IMR-90 (cell line): ENCODE results near the gene RAB36. TPM values are rescaled to one million over a fixed set of nuclear protein-coding genes. Genes with fewer than 3 reads are reported as not detected.

ENCODE experiments used
- MAZ ChIP-seq: IDR thresholded peaks from 2 replicates; pipeline ENCODE4 v1.6.1; 2012; ENCODE audit warnings: low read depth, mild to moderate bottlenecking, low read length, improper control_type of control experiment, moderate library complexity, borderline replicate concordance
- MXI1 ChIP-seq: IDR thresholded peaks from 2 replicates; pipeline ENCODE4 v1.6.1; 2012; ENCODE audit warnings: low read depth, mild to moderate bottlenecking, low read length, moderate library complexity, borderline replicate concordance
- SMC3 ChIP-seq: fragments of 150-350 bp; IDR thresholded peaks from 2 replicates; pipeline ENCODE4 v1.6.1; 2016; ENCODE audit warnings: low read depth, mild to moderate bottlenecking, antibody characterized with exemption, low read length, moderate library complexity
- polyA plus RNA-seq, 3 experiments: library from polyadenylated mRNA; depleted of rRNA; stranded (reverse); fragments of >200 nt; gene quantifications; 2 replicates each; pipeline ENCODE4 v1.2.3, GENCODE V29; 2012; ENCODE audit warnings: low replicate concordance in 1 of 3
- total RNA-seq: library from RNA; depleted of rRNA; stranded (reverse); fragments of >200 nt; gene quantifications from 2 replicates; pipeline ENCODE4 v1.2.3, GENCODE V29; 2012
- TF ChIP-seq, protein P1 (sequence below): conservative IDR thresholded peaks from 2 replicates; pipeline ENCODE4 v1.5.1; 2012; ENCODE audit warnings: mild to moderate bottlenecking, low read depth, low read length, improper control_type of control experiment

The RAB36 gene
- total and polyA plus RNA-seq, 2 of the 4 experiments (the other 2 are of a cell fraction): 3.6 to 4.0 TPM

DNA sequence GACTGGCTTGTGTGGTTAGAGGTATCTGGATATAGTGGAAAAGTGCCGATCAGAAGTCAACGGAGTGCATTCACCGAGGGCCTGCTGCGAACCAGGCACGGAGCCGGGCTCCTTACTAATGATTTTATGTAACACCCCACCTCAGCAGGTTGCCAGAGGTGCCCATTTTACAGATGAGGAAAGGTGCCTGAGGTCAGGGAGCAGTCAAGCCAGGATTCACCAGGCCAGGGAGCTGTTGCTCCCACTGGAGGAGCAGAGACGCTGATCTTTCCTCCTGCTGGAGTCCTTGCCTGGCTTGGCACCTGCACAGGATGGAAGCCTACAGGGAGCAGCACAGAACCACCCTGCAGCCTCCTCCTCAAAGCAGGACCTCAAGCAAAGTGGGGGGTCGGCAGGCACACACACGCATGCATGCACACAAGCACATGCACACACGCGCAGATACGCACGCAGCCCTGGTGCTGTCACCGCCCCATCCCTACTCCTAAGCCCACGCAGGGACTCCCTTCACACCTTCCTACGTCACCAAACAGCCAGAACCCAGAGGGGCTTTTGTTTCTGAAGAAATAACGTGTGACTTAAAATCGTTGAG is 19.7 kb upstream of the RAB36 start (continued):
- TF ChIP-seq, protein P1, sequence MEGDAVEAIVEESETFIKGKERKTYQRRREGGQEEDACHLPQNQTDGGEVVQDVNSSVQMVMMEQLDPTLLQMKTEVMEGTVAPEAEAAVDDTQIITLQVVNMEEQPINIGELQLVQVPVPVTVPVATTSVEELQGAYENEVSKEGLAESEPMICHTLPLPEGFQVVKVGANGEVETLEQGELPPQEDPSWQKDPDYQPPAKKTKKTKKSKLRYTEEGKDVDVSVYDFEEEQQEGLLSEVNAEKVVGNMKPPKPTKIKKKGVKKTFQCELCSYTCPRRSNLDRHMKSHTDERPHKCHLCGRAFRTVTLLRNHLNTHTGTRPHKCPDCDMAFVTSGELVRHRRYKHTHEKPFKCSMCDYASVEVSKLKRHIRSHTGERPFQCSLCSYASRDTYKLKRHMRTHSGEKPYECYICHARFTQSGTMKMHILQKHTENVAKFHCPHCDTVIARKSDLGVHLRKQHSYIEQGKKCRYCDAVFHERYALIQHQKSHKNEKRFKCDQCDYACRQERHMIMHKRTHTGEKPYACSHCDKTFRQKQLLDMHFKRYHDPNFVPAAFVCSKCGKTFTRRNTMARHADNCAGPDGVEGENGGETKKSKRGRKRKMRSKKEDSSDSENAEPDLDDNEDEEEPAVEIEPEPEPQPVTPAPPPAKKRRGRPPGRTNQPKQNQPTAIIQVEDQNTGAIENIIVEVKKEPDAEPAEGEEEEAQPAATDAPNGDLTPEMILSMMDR: no peak
- TF ChIP-seq SMC3 (no peak), MAZ (no peak), MXI1 (no peak)
